Neuron (in vitro differentiated cells): ENCODE data around the gene BST1.

Experiments
- H2AFZ ChIP-seq: one replicate; pipeline ENCODE4 v1.6.1; 2013; ENCODE audit warnings: low read depth, mild to moderate bottlenecking, inconsistent platforms, low read length, moderate library complexity
- H3K27me3 ChIP-seq: one replicate; pipeline ENCODE4 v1.6.1; 2013; ENCODE audit warnings: low read length; ENCODE audit not compliant: insufficient read depth
- H3K36me3 ChIP-seq: one replicate; pipeline ENCODE4 v1.6.1; 2013; ENCODE audit warnings: low read length; ENCODE audit not compliant: insufficient read depth
- H3K4me1 ChIP-seq: one replicate; pipeline ENCODE4 v1.6.1; 2013; ENCODE audit warnings: low read length; ENCODE audit not compliant: insufficient read depth
- H3K4me3 ChIP-seq: 2 replicates; pipeline ENCODE4 v1.5.1; 2013; ENCODE audit warnings: mild to moderate bottlenecking, low read length, moderate library complexity
- H3K9me3 ChIP-seq: one replicate; pipeline ENCODE4 v1.6.1; 2013; ENCODE audit warnings: low read length

BST1 gene

DNA sequence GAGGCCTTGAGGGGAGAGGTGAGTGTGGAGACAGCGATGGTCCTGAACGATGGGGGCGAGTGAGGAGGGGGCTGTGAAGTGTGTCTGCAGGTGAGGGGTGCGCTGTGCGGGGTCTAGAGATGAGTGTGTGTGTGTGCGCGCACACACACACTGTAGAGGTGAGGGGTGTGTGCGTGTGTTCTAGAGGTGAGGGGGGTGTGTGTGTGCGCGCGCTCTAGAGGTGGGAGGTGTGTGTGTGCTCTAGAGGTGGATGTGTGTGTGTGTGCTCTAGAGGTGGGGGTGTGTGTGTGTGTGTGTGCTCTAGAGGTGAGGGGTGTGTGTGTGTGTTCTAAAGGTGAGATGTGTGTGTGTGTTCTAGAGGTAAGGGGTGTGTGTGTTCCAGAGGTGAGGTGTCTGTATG lies 574 bp downstream of the BST1 start:
- Histone ChIP-seq H3K36me3 (no peaks in the 10 kb centered on the region), H3K9me3 (peaks cover 4% of the 10 kb centered on the region), H3K4me3 (no peak overlapping the region), H3K4me1 (peaks cover 24% of the 10 kb centered on the region), H3K27me3 (no peaks in the 10 kb centered on the region), H2AFZ (no peak overlapping the region)

DNA sequence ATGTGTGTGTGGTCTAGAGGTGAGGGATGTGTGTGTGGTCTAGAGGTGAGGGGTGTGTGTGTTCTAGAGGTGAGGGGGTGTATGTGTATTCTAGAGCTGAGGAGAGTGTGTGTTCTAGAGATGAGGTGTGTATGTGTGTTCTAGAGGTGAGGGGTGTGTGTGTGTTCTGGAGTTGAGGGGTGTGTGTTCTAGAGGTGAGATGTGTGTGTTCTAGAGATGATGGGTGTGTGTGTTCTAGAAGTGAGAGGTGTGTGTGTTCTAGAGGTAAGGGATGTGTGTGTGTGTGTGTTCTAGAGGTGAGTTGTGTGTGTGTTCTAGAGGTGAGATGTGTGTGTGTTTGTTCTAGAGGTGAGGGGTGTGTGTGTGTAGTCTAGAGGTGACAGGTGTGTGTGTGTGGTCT lies 1.3 kb downstream of the BST1 start:
- no peaks in the 10 kb centered on the region for H3K36me3 ChIP-seq
- H3K4me3 ChIP-seq = no peak overlapping the region
- no peak overlapping the region for H2AFZ ChIP-seq
- peaks cover 28% of the 10 kb centered on the region for H3K4me1 ChIP-seq
- no peaks in the 10 kb centered on the region for H3K27me3 ChIP-seq
- peaks cover 4% of the 10 kb centered on the region for H3K9me3 ChIP-seq

DNA sequence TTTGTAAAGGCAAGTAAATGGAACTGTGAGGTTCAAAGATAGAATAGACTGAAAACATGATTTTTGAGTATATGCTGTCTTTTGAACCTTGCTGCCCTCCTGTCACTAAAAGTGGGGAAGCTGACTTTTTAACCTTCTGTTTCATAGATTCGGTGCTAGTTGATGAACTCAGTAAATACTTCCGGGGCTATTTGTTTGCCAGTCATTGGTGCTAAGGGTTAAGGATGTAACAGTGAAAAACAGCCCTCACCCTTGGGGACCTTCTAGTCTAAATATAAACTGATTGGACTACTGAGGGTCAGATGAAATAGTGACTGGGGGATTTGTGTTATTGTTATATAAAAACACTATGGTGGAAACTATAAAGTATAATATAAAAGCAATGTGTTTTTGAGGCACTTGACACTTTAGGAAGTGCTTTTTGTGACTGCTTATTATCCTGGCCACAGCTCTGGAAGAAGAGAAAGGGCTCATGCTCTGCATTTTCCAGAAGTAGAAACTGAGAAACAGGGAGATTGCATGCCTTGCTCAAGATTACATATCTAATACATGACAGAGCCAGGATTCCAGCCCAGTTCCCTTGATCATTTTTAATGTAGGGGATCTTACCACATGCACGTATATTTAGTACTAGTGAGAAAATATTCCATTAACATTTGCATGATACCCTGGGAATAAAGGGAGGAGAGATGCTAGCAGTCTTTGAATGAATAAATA lies 3.9 kb downstream of the BST1 start:
- no peaks in the 10 kb centered on the region for H3K27me3 ChIP-seq
- peaks cover 4% of the 10 kb centered on the region for H3K9me3 ChIP-seq
- H3K4me3 ChIP-seq = no peak overlapping the region
- H3K4me1 ChIP-seq = peaks cover 35% of the 10 kb centered on the region
- H2AFZ ChIP-seq = no peak overlapping the region
- H3K36me3 ChIP-seq = no peaks in the 10 kb centered on the region

DNA sequence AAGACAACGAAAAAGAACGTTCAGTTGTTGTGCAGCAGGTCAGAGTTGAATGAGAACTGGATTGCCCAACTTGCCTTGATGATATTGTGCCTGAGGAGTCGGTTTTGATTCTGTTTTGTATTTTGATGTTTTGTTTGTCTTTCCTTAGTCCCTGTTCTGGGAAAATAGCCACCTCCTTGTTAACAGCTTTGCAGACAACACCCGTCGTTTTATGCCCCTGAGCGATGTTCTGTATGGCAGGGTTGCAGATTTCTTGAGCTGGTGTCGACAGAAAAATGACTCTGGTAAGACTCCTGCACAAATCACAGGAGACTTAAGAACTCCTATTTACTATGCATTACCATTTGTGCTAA lies 4.5 kb downstream of the BST1 start:
- H2AFZ ChIP-seq = no peak overlapping the region
- H3K4me3 ChIP-seq = no peak overlapping the region
- peaks cover 35% of the 10 kb centered on the region for H3K4me1 ChIP-seq
- H3K9me3 ChIP-seq = peaks cover under 1% of the 10 kb centered on the region
- no peaks in the 10 kb centered on the region for H3K27me3 ChIP-seq
- no peaks in the 10 kb centered on the region for H3K36me3 ChIP-seq

DNA sequence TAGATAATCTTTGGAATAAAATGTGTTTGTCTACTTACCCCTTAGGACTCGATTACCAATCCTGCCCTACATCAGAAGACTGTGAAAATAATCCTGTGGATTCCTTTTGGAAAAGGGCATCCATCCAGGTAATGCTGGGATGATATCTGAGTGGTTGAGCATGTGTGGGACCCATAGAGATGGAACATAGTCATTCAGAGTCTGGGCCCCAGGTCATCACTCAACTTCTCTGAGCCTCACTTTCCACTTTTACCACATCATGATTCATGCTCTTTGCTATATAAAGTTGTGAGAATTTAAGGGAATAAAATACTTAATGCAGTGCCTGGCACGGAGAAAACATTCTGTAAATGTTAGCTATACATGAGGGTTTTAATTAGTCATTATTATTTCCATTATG lies 8.9 kb downstream of the BST1 start:
- no peaks in the 10 kb centered on the region for H3K27me3 ChIP-seq
- H2AFZ ChIP-seq = no peak overlapping the region
- no peaks in the 10 kb centered on the region for H3K9me3 ChIP-seq
- no peaks in the 10 kb centered on the region for H3K36me3 ChIP-seq
- H3K4me3 ChIP-seq = no peak overlapping the region
- H3K4me1 ChIP-seq = peaks cover 22% of the 10 kb centered on the region

DNA sequence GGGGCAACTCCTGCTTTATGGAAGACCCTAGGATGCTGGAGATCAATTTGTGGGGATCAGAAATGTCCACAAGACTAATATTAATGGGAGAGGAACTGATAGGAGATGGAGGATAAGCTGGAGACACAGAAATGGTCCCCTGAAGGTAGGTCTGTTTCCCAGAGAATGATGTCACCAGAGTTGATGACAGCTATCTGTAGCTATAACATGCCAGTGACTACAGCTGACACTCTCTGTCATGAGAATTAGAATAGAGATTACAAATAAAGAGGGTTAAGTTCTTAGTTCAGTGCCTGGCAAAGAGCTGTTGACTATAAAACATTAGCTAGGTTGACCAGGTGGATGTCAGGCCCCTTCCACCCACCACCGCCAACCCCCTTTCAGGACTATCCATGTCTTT lies 9.3 kb downstream of the BST1 start:
- Histone ChIP-seq H3K9me3 (no peaks in the 10 kb centered on the region), H3K27me3 (no peaks in the 10 kb centered on the region), H2AFZ (no peak overlapping the region), H3K4me1 (peaks cover 18% of the 10 kb centered on the region), H3K4me3 (no peak overlapping the region), H3K36me3 (no peaks in the 10 kb centered on the region)

DNA sequence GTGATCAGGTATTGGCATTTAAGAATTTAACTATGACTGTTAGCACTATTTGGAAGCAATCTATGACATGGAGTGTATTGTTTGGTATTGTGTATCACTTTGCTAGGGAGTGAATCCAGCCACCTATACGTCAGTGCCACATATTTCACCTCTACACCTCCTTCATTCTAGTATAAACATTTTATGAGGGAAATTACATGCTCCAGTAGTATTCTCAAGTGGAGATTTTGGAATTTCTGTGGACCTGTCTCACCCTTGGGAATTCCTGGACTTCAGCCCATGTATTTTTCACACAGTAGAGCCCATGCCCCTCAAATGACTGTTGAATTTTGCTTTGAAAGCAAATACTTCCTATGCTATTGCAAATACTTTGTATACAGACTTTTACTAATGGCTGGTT lies 11.3 kb downstream of the BST1 start:
- H2AFZ ChIP-seq = no peak overlapping the region
- H3K27me3 ChIP-seq = no peaks in the 10 kb centered on the region
- H3K36me3 ChIP-seq = no peaks in the 10 kb centered on the region
- H3K4me1 ChIP-seq = peaks cover 10% of the 10 kb centered on the region
- no peak overlapping the region for H3K4me3 ChIP-seq
- no peaks in the 10 kb centered on the region for H3K9me3 ChIP-seq

DNA sequence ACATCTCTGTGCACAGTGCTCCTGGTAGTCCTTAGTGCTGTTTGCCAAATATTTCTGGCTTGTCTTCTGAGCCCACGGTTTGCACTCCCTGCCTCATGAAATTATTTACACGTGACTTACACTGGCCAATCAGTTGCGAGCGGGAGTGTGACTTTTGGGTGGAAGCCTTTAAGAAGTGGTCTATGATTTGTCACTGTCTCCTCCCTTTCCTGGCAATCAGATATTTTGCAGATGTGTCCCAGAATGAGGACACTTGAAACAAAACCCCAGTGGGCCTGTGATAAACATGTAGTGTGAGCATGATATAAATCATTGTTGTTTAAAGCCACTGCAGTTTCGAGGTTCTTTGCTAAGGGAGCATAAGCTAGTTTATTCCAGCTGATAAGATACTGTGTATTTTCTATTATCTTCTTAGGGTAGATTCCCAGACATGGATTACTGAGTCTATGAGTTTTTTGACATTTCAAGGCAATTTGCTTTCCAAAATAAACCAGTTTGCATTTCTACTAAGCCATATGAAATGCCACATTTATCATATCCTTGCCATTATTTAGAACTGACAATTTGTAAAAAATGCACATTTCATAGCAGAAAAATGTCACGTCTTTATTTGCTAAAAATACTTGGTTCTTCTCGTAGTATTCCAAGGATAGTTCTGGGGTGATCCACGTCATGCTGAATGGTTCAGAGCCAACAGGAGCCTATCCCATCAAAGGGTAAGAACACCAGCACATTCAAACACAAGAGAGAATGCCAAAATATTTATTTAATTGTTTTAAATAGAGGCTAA lies 12.0 kb downstream of the BST1 start:
- Histone ChIP-seq H3K4me1 (peaks cover 4% of the 10 kb centered on the region), H3K36me3 (no peaks in the 10 kb centered on the region), H2AFZ (no peak overlapping the region), H3K9me3 (no peaks in the 10 kb centered on the region), H3K27me3 (no peaks in the 10 kb centered on the region), H3K4me3 (no peak overlapping the region)

DNA sequence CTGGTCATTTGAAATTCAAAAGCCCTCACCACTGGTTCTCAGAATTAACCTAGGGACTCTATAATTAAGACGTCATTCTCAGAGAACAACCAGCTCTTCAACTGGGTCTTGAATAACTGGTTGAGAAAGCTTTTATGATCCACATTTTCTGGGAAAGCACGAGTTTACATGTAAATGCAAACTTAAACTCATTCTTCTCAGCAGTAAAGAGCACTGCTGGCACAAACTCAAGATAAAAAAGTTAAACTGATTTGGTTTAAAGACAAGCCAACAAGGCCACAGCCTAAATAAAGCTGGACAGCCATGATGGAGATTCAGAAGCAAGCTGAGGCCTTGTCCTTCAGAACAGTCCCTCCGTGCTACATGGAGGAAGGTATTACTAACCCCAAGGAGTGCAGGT lies 13.2 kb downstream of the BST1 start:
- Histone ChIP-seq H3K36me3 (no peaks in the 10 kb centered on the region), H2AFZ (no peak overlapping the region), H3K27me3 (no peaks in the 10 kb centered on the region), H3K4me3 (no peak overlapping the region), H3K4me1 (peaks cover 3% of the 10 kb centered on the region), H3K9me3 (no peaks in the 10 kb centered on the region)

DNA sequence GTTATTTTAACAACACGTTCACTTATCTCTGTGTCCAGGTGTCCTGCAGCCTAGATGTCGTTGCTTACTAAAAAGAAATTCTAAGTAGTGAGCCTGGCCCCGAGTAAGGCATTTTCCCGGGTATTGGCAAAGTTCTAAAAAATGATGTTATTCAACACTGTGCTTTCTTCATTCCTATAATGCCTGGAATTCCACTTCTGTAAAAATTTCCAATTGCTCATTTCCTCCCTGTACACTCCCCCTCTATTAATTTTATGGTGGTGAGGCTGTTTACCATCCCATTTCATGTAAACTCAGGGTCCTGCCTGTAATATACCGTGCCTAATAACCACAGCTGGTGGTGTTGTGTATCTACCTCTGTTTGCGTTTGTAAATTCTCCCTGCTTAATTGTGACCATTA lies 14.2 kb downstream of the BST1 start:
- Histone ChIP-seq H3K9me3 (no peaks in the 10 kb centered on the region), H3K27me3 (no peaks in the 10 kb centered on the region), H3K4me3 (no peak overlapping the region), H2AFZ (no peak overlapping the region), H3K36me3 (no peaks in the 10 kb centered on the region), H3K4me1 (peaks cover 3% of the 10 kb centered on the region)

DNA sequence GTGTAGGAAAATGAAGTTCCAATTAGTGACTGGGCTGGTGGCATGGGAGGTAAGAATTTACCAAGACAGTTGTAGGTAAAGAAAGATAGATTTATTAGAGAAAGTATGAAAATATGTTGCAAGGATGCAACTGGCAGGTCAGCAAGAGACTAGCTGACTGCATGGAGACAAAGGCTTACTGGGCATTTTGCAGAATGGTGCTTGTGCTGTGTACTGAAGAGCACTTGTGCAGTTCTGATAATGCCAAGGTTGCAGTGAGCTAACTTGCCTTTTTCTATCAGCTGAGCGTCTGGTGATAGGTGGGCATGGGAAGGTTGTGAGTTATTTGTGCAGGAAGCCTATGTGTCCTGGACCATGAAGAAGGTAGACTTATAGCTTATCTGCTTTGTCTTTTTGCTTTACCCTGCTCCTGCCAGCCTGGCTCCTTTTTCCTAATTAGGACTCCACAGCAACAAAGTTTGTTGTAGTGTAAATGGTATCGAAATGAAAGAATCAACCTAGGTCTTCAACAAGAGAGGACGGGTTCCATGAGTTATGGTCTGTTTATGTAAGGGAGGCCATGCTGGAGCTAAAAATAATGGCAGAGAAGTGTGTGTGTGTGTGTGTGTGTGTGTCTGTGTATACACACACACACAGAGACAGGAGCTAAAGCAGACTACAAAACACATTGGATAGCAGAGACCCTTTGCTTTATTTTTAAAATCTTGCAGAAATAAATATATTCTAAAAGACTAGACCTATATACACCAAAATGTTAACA lies 15.0 kb downstream of the BST1 start:
- no peaks in the 10 kb centered on the region for H3K9me3 ChIP-seq
- no peaks in the 10 kb centered on the region for H3K27me3 ChIP-seq
- H3K4me3 ChIP-seq = no peak overlapping the region
- H2AFZ ChIP-seq = no peak overlapping the region
- no peaks in the 10 kb centered on the region for H3K36me3 ChIP-seq
- H3K4me1 ChIP-seq = peaks cover 3% of the 10 kb centered on the region

DNA sequence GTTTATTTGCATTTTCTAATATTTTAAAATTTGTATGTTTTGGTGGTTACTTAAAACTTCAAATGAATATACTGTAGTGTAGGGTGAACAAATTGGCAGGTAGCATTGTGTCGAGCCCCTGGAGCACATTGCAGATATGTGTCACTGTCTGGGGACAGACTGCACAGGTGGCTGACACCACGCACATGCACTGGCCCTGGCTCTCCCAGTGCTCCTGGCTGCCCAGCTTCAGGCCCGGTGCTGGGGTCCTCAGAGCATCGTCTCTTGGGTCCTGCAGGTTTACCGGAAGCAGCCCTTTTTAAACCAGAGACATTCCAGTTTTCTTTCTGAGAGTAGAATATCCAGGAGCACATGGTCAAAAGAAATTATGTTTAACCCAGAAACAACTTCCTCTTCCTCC lies 15.6 kb downstream of the BST1 start:
- no peaks in the 10 kb centered on the region for H3K27me3 ChIP-seq

DNA sequence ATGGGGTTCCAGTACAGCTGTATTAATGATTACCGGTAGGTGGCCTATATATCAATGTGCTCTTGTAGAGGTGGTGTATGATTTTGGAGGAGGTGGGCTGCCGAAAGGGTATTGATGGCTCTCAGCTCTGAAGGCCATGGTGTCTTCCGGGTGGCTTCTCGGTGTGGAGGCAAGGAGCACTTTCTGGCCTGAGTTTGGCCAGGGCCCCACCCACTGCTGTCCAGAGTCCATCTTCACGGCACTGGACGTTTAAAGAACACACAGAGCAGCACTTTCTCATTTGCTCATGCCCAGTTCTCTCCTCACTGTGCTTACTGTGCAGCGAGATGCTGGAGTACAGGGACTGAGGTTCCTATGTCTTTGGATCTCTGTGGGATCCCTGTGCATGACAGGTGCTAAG lies 16.1 kb downstream of the BST1 start:
- Histone ChIP-seq H3K9me3 (no peaks in the 10 kb centered on the region), H3K36me3 (no peaks in the 10 kb centered on the region), H3K4me3 (no peak overlapping the region), H3K4me1 (peaks cover 3% of the 10 kb centered on the region), H3K27me3 (no peaks in the 10 kb centered on the region), H2AFZ (no peak overlapping the region)

More for the DNA sequence above, 15.6 kb downstream of the BST1 start:
- peaks cover 3% of the 10 kb centered on the region for H3K4me1 ChIP-seq
- H2AFZ ChIP-seq = no peak overlapping the region
- no peaks in the 10 kb centered on the region for H3K9me3 ChIP-seq
- no peaks in the 10 kb centered on the region for H3K36me3 ChIP-seq
- H3K4me3 ChIP-seq = no peak overlapping the region
